ENCODE measurements around the gene TNFRSF1A.
"Not testable (repeated sequence)": the region's sequence is repeated elsewhere in the genome, so short reads cannot be mapped to it uniquely, and the experiment has no call there.

The TNFRSF1A gene

DNA sequence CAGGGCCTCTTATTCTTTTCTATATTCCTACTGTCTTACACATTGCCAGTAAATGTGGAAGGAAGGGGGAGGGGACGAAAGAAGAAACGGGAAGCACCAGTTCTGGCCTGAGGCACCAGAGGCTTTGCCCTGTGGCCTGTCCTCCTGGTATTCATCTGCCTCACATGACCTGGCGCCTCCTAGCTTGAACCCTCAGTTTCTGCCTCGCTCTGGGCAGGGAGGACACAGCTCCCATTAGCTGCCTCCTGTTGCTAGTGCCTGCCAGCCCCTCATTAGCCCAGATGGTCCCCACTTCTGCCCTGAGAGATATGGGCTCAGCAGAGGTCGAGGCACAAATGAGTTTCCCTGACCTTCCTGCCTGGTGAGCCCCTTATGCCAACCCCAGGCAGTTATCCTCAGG lies 34.3 kb downstream of the TNFRSF1A start:
- DNase-seq (ENCODE audit: low spot score) = no peak
- no peak for FAIRE-seq

- FAIRE-seq = peak; percentile 42
These were observed 35.2 kb downstream of the TNFRSF1A start for GRCh38 chr12:6306599-6307220.

GRCh38 chr12:6306151-6306550 lies 35.7 kb downstream of the TNFRSF1A start:
- no peak for DNase-seq (ENCODE audit: low spot score)
- no peak for FAIRE-seq

More at GRCh38 chr12:6306599-6307220, 35.2 kb downstream of the TNFRSF1A start:
- DNase-seq (ENCODE audit: low spot score) = no peak

DNA sequence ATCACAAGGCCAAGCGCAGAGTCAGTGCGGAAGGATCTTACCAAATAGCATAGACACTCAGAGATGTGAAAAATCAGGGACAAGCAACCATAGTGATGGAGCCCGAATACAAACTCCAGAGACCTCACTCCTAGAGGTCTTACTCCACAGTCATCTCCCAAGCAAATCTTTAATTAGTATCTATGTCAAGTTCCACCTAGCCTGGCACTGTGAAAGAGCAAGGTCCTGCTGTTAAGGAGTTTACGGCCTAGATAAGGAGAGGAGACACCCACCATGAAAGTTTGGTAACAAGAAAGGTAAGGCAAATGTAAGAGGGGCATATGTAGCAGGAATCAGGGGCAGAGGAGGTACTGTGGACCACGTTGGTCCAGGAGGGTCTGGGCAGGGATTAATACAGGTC lies 38.8 kb downstream of the TNFRSF1A start:
- FAIRE-seq = peak; percentile 61
- no peak for DNase-seq (ENCODE audit: low spot score)

DNA sequence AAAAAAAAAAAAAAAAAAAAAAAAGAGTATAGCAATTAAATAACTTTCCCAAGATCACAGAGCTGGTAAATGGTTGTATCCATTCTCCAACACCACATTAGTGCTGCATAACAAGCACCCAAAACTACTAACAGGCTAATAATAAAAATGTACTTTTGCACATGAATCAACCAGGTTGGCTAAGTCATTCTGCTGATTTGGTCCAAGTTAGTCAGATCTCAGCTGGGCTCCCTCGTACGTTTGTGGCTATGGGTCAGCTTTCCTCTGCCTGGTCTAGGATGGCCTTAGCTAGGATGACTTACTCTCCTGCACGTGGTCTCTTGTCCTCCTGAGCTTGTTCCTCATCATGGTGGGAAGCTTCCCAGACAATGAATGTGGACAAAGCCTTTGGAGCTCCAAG lies 39.3 kb downstream of the TNFRSF1A start:
- DNase-seq (ENCODE audit: low spot score) (no peak), FAIRE-seq (peak; percentile 48)

DNA sequence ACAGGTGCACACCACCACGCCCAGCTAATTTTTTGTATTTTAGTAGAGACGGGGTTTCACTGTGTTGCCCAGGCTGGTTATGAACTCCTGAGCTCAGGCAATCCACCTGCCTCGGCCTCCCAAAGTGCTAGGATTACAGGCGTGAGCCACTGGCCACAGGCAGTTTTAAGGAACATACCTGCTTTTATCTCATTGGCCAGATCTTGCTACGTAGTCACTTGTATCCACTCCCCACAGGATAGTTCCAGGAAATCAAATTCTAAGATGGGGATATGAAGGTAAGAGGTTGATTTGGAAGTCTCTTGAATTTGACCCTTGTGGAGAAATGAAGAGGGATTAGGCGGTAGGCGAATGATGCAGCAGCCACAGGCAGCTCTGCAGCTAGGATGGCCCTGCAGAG lies 40.2 kb downstream of the TNFRSF1A start:
- DNase-seq (ENCODE audit: low spot score) (no peak), FAIRE-seq (no peak)

GRCh38 chr12:6297170-6297569 lies 44.7 kb downstream of the TNFRSF1A start:
- FAIRE-seq = no peak
- no peak for DNase-seq (ENCODE audit: low spot score)

GRCh38 chr12:6295094-6295811 lies 46.6 kb downstream of the TNFRSF1A start:
- DNase-seq (ENCODE audit: low spot score) = peak; percentile 89

DNA sequence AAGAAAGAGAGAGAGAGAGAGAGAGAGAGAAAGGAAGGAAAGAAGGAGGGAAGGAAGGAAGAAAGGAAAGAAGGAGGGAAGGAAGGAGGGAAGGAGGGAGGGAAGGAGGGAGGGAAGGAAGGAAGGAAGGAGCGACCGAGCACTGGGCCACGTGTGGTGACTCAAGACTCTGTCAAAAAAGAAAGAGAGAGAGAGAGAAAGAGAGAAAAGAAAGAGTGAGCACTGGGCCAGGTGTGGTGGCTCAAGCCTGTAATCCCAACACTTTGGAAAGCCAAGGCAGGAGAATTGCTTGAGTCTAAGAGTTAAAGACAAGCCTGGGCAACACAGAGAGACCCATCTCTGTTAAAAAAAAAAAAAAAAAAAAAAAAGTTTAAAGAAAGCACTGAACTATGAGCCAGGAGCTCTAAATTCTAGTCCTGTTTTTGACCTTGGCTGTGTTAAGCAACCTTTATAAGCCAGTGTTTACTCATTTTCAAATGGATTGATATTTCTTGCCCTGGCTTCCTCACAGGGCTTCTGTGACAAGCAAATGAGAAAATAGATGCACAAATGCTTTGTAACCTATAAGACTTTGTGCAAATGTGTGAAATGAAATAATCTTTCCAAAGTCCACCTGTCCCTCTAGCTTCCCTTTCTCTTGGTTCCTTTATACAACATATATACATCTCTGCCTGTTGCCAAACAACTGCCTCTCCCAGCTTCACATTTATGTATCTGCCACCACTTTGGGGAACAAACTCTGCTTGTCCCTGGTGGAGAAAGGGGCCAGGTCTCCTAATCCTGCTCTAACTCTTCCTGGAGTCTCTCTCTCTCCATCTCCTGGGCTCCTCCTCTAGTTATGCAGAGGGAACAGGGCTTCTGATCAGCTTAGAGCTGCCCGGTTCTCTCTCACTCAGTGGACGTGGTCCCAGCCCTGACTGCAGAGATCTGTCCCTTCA lies 47.5 kb downstream of the TNFRSF1A start:
- DNase-seq (ENCODE audit: low spot score) = no peak

More at GRCh38 chr12:6295094-6295811, 46.6 kb downstream of the TNFRSF1A start:
- no peak for FAIRE-seq

GRCh38 chr12:6292606-6293005 lies 49.3 kb downstream of the TNFRSF1A start:
- DNase-seq (ENCODE audit: low spot score) (no peak), FAIRE-seq (no peak)

More for the DNA sequence above, 47.5 kb downstream of the TNFRSF1A start:
- no peak for FAIRE-seq

DNA sequence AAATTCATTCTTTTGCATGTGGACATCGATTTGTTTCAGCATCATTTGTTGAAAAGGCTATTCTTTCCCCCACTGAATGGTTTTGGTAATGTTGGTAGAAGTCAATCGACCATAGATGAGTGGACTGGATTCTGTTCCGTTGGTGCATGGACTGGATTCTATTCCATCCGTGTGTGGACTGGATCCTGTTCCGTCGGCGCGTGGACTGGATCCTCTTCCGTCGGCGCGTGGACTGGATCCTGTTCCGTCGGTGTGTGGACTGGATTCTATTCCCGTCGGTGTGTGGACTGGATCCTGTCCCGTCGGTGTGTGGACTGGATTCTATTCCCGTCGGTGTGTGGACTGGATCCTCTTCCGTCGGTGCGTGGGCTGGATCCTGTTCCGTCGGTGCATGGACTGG lies 52.0 kb downstream of the TNFRSF1A start:
- FAIRE-seq = peak; percentile 79
- not testable (repeated sequence) for DNase-seq (ENCODE audit: low spot score)

DNA sequence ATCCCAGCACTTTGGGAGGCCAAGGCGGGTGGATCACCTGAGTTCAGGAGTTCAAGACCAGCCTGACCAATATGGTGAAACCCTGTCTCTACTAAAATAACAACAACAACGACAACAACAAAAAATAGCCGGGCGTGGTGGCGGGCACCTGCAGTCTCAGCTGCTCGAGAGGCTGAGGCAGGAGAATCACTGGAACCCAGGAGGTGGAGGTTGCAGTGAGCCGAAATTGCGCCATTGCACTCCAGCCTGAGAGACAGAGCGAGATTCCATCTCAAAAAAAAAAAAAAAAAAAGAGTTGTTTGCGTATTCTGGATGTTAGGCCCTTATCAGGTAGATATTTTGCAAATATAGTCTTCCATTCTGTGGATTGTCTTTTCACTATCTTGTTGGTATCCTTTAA lies 52.8 kb downstream of the TNFRSF1A start:
- FAIRE-seq; DNase-seq (ENCODE audit: low spot score): not testable (repeated sequence)

DNA sequence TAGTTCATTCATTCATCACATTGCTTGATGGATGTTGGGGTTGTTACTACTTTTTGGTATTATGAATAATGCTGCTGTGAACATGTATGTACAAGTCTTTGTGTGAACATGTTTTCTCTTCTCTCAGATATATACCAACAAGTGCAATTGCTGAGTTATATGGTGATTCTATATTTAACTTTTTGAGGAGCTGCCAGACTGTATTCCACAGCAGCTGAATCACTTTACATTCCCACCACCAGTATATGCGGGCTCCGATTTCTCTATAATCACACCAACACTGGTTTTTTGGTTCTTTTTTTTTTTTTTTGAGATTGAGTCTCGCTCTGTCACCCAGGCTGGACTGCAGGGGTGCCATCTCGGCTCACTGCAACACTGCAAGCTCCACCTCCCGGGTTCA lies 53.6 kb downstream of the TNFRSF1A start:
- FAIRE-seq = no peak
- DNase-seq (ENCODE audit: low spot score) = no peak

DNA sequence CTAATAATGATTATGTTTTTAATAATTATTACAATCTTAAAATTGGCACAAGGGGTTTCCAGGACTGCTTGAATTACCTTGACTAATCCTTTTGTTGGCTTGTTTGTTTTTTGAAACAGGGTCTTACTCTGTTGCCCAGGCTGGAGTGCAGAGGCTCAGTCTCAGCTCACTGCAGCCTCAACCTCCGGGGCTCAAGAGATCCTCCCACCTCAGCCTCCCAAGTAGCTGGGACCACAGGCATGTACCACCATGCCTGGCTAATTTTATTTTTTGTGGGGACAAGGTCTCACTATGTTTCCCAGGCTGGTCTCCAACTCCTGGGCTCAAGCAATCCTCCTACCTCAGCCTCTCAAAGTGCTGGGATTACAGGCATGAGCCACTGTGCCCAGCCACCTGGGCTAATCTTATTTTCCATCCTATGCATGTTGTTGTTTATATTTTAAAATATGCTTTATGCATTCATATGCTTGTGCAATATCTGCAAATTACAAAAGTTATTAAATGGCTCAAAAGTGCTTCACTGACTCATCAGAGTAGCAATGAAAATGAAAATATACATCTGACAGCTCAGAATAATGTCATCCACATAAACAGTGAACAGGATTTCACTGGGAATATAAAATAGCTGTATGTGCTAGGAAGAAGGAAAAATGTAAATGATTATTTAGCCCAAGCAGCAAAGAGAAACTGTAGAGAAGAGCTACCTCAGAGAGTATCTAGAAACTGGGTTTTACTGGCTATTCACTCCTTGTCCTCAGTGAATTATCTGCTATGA lies 56.2 kb downstream of the TNFRSF1A start:
- DNase-seq (ENCODE audit: low spot score) = no peak
- FAIRE-seq = no peak

- peak; percentile 75 for FAIRE-seq
- peak; percentile 91 for DNase-seq (ENCODE audit: low spot score)
These were observed 56.8 kb downstream of the TNFRSF1A start for GRCh38 chr12:6285063-6285477.

- peak; percentile 84 for FAIRE-seq
These were observed 57.6 kb downstream of the TNFRSF1A start for GRCh38 chr12:6284273-6284672.

GRCh38 chr12:6282453-6282840 lies 59.4 kb downstream of the TNFRSF1A start:
- no peak for DNase-seq (ENCODE audit: low spot score)
- FAIRE-seq = no peak

More at GRCh38 chr12:6284273-6284672, 57.6 kb downstream of the TNFRSF1A start:
- no peak for DNase-seq (ENCODE audit: low spot score)

GRCh38 chr12:6281081-6281809 lies 60.6 kb downstream of the TNFRSF1A start:
- FAIRE-seq (no peak), DNase-seq (ENCODE audit: low spot score) (peak; percentile 4)

- no peak for FAIRE-seq
- no peak for DNase-seq (ENCODE audit: low spot score)
These were observed 61.2 kb downstream of the TNFRSF1A start for GRCh38 chr12:6280672-6281071.

GRCh38 chr12:6280053-6280469 lies 61.8 kb downstream of the TNFRSF1A start:
- DNase-seq (ENCODE audit: low spot score) (peak; percentile 95), FAIRE-seq (peak; percentile 99)
